Activated CD8-positive, alpha-beta memory T cell treated with anti-CD3 and anti-CD28 coated beads, Interleukin-2, amount 50 U/mL, for 4 hours (primary cell): ENCODE data around the gene ANKMY1.
"Not testable (repeated sequence)": the region's sequence is repeated elsewhere in the genome, so short reads cannot be mapped to it uniquely, and the experiment has no call there.

ENCODE experiments used
- DNase-seq: peaks from one replicate; pipeline ENCODE4 v3.0.0-alpha.2; 2020

Gene ANKMY1

GRCh38 chr2:240551288-240551687 is 6.5 kb downstream of the ANKMY1 start:
- DNase-seq, result no peak

GRCh38 chr2:240539906-240540305 is 17.9 kb downstream of the ANKMY1 start:
- DNase-seq, result no peak

GRCh38 chr2:240539101-240539500 is 18.7 kb downstream of the ANKMY1 start:
- not testable (repeated sequence) for DNase-seq

GRCh38 chr2:240538031-240538780 is 19.6 kb downstream of the ANKMY1 start:
- no peak for DNase-seq

- DNase-seq, result no peak
Measured at GRCh38 chr2:240532031-240532775, 25.6 kb downstream of the ANKMY1 start.

GRCh38 chr2:240531038-240531437 is 26.8 kb downstream of the ANKMY1 start:
- DNase-seq, result no peak

- no peak for DNase-seq
Measured at GRCh38 chr2:240530181-240530580, 27.6 kb downstream of the ANKMY1 start.

- DNase-seq, result no peak
Measured at GRCh38 chr2:240529344-240529999, 28.3 kb downstream of the ANKMY1 start.

- DNase-seq, result no peak
Measured at GRCh38 chr2:240528406-240529040, 29.3 kb downstream of the ANKMY1 start.

GRCh38 chr2:240527153-240527750 is 30.5 kb downstream of the ANKMY1 start:
- DNase-seq, result no peak

GRCh38 chr2:240526521-240526920 is 31.3 kb downstream of the ANKMY1 start:
- DNase-seq, result no peak

GRCh38 chr2:240525802-240526201 is 32.0 kb downstream of the ANKMY1 start:
- no peak for DNase-seq

- DNase-seq, result no peak
Measured at GRCh38 chr2:240524963-240525718, 32.6 kb downstream of the ANKMY1 start.

- no peak for DNase-seq
Measured at GRCh38 chr2:240523451-240524281, 34.1 kb downstream of the ANKMY1 start.

GRCh38 chr2:240522406-240522805 is 35.4 kb downstream of the ANKMY1 start:
- no peak for DNase-seq

GRCh38 chr2:240521885-240522284 is 35.9 kb downstream of the ANKMY1 start:
- not testable (repeated sequence) for DNase-seq

GRCh38 chr2:240520974-240521350 is 36.8 kb downstream of the ANKMY1 start:
- no peak for DNase-seq

- no peak for DNase-seq
Measured at GRCh38 chr2:240520130-240520973, 37.4 kb downstream of the ANKMY1 start.

GRCh38 chr2:240519396-240520129 is 38.2 kb downstream of the ANKMY1 start:
- no peak for DNase-seq
